ENCODE data around the gene CBX1.

CBX1 gene

GRCh38 chr17:48059125-48059668, 42.1 kb downstream of the CBX1 start:
- Histone ChIP-seq H3K9me3 (ENCODE audit: control insufficient read depth, insufficient read depth, low read length) (no peaks in the 10 kb centered on the region), H3K27ac (ENCODE audit: low read length) (no peak overlapping the region), H3K4me1 (ENCODE audit: control insufficient read depth, insufficient read depth, low read length) (peaks cover 4% of the 10 kb centered on the region), H3K36me3 (ENCODE audit: control insufficient read depth, insufficient read depth, low read length) (peaks cover 49% of the 10 kb centered on the region), H3K4me3 (ENCODE audit: low read length) (no peak overlapping the region), H3K27me3 (ENCODE audit: control insufficient read depth, insufficient read depth, low read length) (no peaks in the 10 kb centered on the region)
- no CpG with 5 or more reads among the region's 32 CpGs for WGBS (ENCODE audit: insufficient coverage, insufficient read length)
- no peak for DNase-seq (ENCODE audit: low read depth, low spot score)

GRCh38 chr17:48058393-48059124, 42.7 kb downstream of the CBX1 start:
- no peak for DNase-seq (ENCODE audit: low read depth, low spot score)
- no CpG with 5 or more reads among the region's 11 CpGs for WGBS (ENCODE audit: insufficient coverage, insufficient read length)

GRCh38 chr17:48057626-48058025, 43.7 kb downstream of the CBX1 start:
- no CpG with 5 or more reads among the region's 4 CpGs for WGBS (ENCODE audit: insufficient coverage, insufficient read length)
- no peak overlapping the region for H3K4me3 ChIP-seq (ENCODE audit: low read length)
- no peak for DNase-seq (ENCODE audit: low read depth, low spot score)
- H3K9me3 ChIP-seq (ENCODE audit: control insufficient read depth, insufficient read depth, low read length), result no peaks in the 10 kb centered on the region
- peaks cover 10% of the 10 kb centered on the region for H3K4me1 ChIP-seq (ENCODE audit: control insufficient read depth, insufficient read depth, low read length)
- H3K27me3 ChIP-seq (ENCODE audit: control insufficient read depth, insufficient read depth, low read length), result no peaks in the 10 kb centered on the region
- H3K36me3 ChIP-seq (ENCODE audit: control insufficient read depth, insufficient read depth, low read length), result peaks cover 50% of the 10 kb centered on the region
- no peak overlapping the region for H3K27ac ChIP-seq (ENCODE audit: low read length)

More at GRCh38 chr17:48058393-48059124, 42.7 kb downstream of the CBX1 start:
- Histone ChIP-seq H3K36me3 (ENCODE audit: control insufficient read depth, insufficient read depth, low read length) (peaks cover 49% of the 10 kb centered on the region), H3K27me3 (ENCODE audit: control insufficient read depth, insufficient read depth, low read length) (no peaks in the 10 kb centered on the region), H3K9me3 (ENCODE audit: control insufficient read depth, insufficient read depth, low read length) (no peaks in the 10 kb centered on the region), H3K4me1 (ENCODE audit: control insufficient read depth, insufficient read depth, low read length) (peaks cover 7% of the 10 kb centered on the region), H3K4me3 (ENCODE audit: low read length) (no peak overlapping the region), H3K27ac (ENCODE audit: low read length) (no peak overlapping the region)

GRCh38 chr17:48056879-48057278, 44.4 kb downstream of the CBX1 start:
- DNase-seq (ENCODE audit: low read depth, low spot score), result no peak
- Histone ChIP-seq H3K4me3 (ENCODE audit: low read length) (no peak overlapping the region), H3K27me3 (ENCODE audit: control insufficient read depth, insufficient read depth, low read length) (no peaks in the 10 kb centered on the region), H3K4me1 (ENCODE audit: control insufficient read depth, insufficient read depth, low read length) (peaks cover 10% of the 10 kb centered on the region), H3K9me3 (ENCODE audit: control insufficient read depth, insufficient read depth, low read length) (no peaks in the 10 kb centered on the region), H3K27ac (ENCODE audit: low read length) (no peak overlapping the region), H3K36me3 (ENCODE audit: control insufficient read depth, insufficient read depth, low read length) (peaks cover 47% of the 10 kb centered on the region)
- no CpG with 5 or more reads among the region's 2 CpGs for WGBS (ENCODE audit: insufficient coverage, insufficient read length)

- Histone ChIP-seq H3K27me3 (ENCODE audit: control insufficient read depth, insufficient read depth, low read length) (no peaks in the 10 kb centered on the region), H3K9me3 (ENCODE audit: control insufficient read depth, insufficient read depth, low read length) (no peaks in the 10 kb centered on the region), H3K36me3 (ENCODE audit: control insufficient read depth, insufficient read depth, low read length) (peaks cover 47% of the 10 kb centered on the region), H3K4me3 (ENCODE audit: low read length) (peak overlapping the region; percentile 84; the same call in 1 of the 2 replicates), H3K27ac (ENCODE audit: low read length) (no peak overlapping the region), H3K4me1 (ENCODE audit: control insufficient read depth, insufficient read depth, low read length) (peaks cover 10% of the 10 kb centered on the region)
- WGBS (ENCODE audit: insufficient coverage, insufficient read length), result no CpG with 5 or more reads among the region's 10 CpGs
- no peak for DNase-seq (ENCODE audit: low read depth, low spot score)
These were observed 45.0 kb downstream of the CBX1 start for GRCh38 chr17:48056246-48056745.

GRCh38 chr17:48055531-48056245, 45.6 kb downstream of the CBX1 start:
- peak; percentile 82 for DNase-seq (ENCODE audit: low read depth, low spot score)
- Histone ChIP-seq H3K9me3 (ENCODE audit: control insufficient read depth, insufficient read depth, low read length) (no peaks in the 10 kb centered on the region), H3K27ac (ENCODE audit: low read length) (peak overlapping the region; percentile 79), H3K27me3 (ENCODE audit: control insufficient read depth, insufficient read depth, low read length) (no peaks in the 10 kb centered on the region), H3K36me3 (ENCODE audit: control insufficient read depth, insufficient read depth, low read length) (peaks cover 52% of the 10 kb centered on the region), H3K4me3 (ENCODE audit: low read length) (peak overlapping the region; percentile 84; the same call in 1 of the 2 replicates), H3K4me1 (ENCODE audit: control insufficient read depth, insufficient read depth, low read length) (peaks cover 10% of the 10 kb centered on the region)
- no CpG with 5 or more reads among the region's 5 CpGs for WGBS (ENCODE audit: insufficient coverage, insufficient read length)

GRCh38 chr17:48054238-48055185, 46.8 kb downstream of the CBX1 start:
- WGBS (ENCODE audit: insufficient coverage, insufficient read length), result no CpG with 5 or more reads among the region's 34 CpGs
- no peak overlapping the region for H3K27ac ChIP-seq (ENCODE audit: low read length)
- DNase-seq (ENCODE audit: low read depth, low spot score), result peak; percentile 99
- H3K4me1 ChIP-seq (ENCODE audit: control insufficient read depth, insufficient read depth, low read length), result peaks cover 10% of the 10 kb centered on the region
- H3K4me3 ChIP-seq (ENCODE audit: low read length), result peak overlapping the region; percentile 84
- peaks cover 45% of the 10 kb centered on the region for H3K36me3 ChIP-seq (ENCODE audit: control insufficient read depth, insufficient read depth, low read length)
- no peaks in the 10 kb centered on the region for H3K9me3 ChIP-seq (ENCODE audit: control insufficient read depth, insufficient read depth, low read length)
- no peaks in the 10 kb centered on the region for H3K27me3 ChIP-seq (ENCODE audit: control insufficient read depth, insufficient read depth, low read length)

- Histone ChIP-seq H3K9me3 (ENCODE audit: control insufficient read depth, insufficient read depth, low read length) (no peaks in the 10 kb centered on the region), H3K4me3 (ENCODE audit: low read length) (no peak overlapping the region), H3K27ac (ENCODE audit: low read length) (no peak overlapping the region), H3K36me3 (ENCODE audit: control insufficient read depth, insufficient read depth, low read length) (peaks cover 38% of the 10 kb centered on the region), H3K4me1 (ENCODE audit: control insufficient read depth, insufficient read depth, low read length) (peaks cover 10% of the 10 kb centered on the region), H3K27me3 (ENCODE audit: control insufficient read depth, insufficient read depth, low read length) (no peaks in the 10 kb centered on the region)
- no peak for DNase-seq (ENCODE audit: low read depth, low spot score)
- WGBS (ENCODE audit: insufficient coverage, insufficient read length), result no CpG with 5 or more reads among the region's 6 CpGs
These were observed 47.5 kb downstream of the CBX1 start for GRCh38 chr17:48053758-48054237.

- H3K4me3 ChIP-seq (ENCODE audit: low read length), result no peak overlapping the region
- H3K4me1 ChIP-seq (ENCODE audit: control insufficient read depth, insufficient read depth, low read length), result peaks cover 10% of the 10 kb centered on the region
- H3K9me3 ChIP-seq (ENCODE audit: control insufficient read depth, insufficient read depth, low read length), result no peaks in the 10 kb centered on the region
- no peaks in the 10 kb centered on the region for H3K27me3 ChIP-seq (ENCODE audit: control insufficient read depth, insufficient read depth, low read length)
- no peak overlapping the region for H3K27ac ChIP-seq (ENCODE audit: low read length)
- WGBS (ENCODE audit: insufficient coverage, insufficient read length), result no CpG with 5 or more reads among the region's 5 CpGs
- peaks cover 32% of the 10 kb centered on the region for H3K36me3 ChIP-seq (ENCODE audit: control insufficient read depth, insufficient read depth, low read length)
- no peak for DNase-seq (ENCODE audit: low read depth, low spot score)
These were observed 48.1 kb downstream of the CBX1 start for GRCh38 chr17:48052956-48053757.

All from iPS DF 6.9 (cell line).